Measurements from ENCODE around the gene CACFD1.

Gene CACFD1

DNA sequence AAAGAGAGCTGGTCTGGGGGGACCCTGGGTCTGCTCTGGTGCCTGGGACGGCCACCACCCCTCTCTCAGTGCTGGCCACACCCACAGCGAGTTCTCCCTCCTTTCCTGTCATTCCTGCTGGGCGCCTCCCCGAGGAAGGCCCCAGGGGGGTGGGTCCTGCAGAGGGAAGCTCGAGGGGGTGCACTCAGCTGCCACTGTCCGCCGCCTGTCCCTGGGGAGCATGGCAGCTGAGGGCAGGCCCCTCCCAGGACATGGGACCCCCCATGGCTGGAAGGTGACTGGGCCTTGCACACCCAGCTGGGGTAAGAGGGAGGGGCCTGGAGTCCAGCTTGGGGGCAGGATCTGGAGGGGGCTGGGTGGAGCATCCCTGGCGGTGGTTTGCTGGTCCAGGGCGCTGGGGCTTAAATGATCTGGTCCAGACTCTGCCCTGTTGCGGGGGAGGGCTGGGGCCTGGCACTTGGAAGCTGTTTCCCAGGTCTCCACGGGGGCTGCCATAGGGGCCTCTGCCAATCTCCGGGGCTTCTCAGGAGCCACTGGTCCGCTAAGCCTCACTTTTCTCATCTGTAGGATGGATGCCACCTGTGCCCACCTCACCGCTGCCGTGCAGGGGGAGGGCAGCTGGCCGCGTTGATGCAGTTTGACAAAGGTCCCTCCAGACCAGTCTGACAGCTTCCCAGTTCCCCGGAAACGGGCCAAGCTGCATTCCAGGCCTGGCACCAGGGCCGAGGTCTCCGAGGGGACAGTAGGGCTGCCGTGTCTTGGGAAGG, 25.1 kb downstream of the CACFD1 start:
- no peak for DNase-seq (ENCODE audit: low read depth)
- H3K4me3 ChIP-seq (ENCODE audit: control insufficient read depth, low read depth, low read length), result no peak overlapping the region
- TF ChIP-seq, protein P1, sequence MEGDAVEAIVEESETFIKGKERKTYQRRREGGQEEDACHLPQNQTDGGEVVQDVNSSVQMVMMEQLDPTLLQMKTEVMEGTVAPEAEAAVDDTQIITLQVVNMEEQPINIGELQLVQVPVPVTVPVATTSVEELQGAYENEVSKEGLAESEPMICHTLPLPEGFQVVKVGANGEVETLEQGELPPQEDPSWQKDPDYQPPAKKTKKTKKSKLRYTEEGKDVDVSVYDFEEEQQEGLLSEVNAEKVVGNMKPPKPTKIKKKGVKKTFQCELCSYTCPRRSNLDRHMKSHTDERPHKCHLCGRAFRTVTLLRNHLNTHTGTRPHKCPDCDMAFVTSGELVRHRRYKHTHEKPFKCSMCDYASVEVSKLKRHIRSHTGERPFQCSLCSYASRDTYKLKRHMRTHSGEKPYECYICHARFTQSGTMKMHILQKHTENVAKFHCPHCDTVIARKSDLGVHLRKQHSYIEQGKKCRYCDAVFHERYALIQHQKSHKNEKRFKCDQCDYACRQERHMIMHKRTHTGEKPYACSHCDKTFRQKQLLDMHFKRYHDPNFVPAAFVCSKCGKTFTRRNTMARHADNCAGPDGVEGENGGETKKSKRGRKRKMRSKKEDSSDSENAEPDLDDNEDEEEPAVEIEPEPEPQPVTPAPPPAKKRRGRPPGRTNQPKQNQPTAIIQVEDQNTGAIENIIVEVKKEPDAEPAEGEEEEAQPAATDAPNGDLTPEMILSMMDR (IDR thresholded peaks at IDR 0.05; ENCODE audit: control insufficient read depth, insufficient read depth, low read depth, low read length, missing control alignments), result no peak

DNA sequence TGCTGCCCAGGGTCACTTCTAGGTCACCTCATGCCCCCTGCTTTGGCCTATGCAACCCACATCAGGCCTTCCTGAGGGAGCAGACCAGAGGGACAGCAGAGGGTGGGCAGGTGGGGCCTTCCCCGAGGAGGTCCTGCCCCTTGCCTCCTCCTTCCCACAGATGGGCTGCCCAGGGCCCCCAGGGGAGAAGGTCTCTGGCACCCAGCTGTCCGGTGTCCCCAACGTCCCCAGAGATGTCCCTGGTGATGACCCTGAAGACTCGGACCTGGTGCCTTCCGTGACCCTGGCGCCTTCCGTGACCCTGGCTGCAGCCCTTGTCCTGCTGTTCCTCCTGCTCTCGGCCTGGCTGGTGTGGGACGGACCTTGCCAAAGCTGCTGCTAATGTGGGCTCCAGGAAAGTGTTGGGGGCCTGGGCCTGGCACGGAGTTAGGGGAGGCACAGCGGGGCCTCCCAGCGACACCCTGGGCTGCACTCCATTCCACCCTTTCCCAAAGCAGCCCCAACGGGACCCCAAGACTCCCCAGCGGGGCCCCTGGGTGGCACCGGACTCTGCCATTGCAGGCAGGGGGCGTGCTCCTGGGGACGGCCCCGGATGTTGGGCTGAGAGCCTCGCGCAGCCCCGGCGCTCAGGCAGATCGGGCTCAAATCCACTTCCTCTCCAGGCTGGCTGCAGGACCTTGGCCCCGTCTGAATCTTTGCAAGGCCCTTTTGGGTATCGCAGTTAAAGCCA, 25.9 kb downstream of the CACFD1 start:
- no peak overlapping the region for H3K4me3 ChIP-seq (ENCODE audit: control insufficient read depth, low read depth, low read length)
- TF ChIP-seq, protein P1 (IDR thresholded peaks at IDR 0.05; ENCODE audit: control insufficient read depth, insufficient read depth, low read depth, low read length, missing control alignments), result no peak
- DNase-seq (ENCODE audit: low read depth), result no peak

DNA sequence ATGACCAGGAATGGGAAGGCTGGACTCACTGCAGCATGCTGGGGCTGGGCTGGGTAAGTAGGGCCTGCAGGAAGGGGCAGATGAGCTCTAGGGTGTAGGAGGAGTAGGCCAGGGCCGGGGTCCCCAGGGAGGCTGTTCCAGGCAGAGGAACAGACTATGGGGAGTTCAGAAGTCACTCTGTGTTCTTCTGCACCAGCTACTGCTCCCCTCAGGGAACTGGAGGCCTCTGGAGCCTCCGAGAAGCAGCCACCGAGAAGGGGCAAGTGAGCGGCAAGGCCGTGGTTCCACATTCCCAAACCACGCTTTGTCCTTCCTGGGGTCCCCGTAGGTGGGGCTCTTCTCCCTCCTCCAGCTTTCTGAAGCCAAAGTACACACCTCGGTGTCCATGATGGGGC, 27.6 kb downstream of the CACFD1 start:
- H3K4me3 ChIP-seq (ENCODE audit: control insufficient read depth, low read depth, low read length), result no peak overlapping the region
- TF ChIP-seq, protein P1 (IDR thresholded peaks at IDR 0.05; ENCODE audit: control insufficient read depth, insufficient read depth, low read depth, low read length, missing control alignments), result no peak
- DNase-seq (ENCODE audit: low read depth), result no peak

DNA sequence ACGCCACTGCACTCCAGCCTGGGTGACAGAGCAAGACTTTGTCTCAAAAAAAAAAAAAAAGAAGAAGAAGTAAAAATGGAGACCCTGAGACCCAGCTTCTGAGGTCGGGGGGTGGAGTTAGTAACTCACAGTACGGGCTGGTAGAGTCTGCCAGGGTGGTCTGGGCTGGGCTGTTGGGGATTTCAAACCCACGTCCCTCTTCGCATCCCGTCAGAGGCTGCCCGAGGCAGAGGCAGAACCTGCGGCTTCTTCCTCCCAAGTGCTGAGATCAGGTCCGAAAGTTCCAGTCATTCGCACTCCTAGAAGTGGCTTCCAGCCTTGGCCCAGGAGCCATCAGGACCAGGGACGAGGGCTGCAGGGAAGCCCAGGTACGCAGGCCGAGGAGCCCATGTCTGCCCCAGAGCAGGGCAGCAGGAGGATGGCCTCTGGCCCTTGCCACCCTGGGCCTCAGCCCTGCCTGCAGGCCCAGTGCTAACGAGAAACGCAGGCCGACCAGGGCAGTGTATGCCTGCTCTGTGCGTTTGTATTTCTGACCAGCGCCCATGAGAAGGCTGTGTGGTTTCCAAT, 29.0 kb downstream of the CACFD1 start:
- TF ChIP-seq, protein P1 (IDR thresholded peaks at IDR 0.05; ENCODE audit: control insufficient read depth, insufficient read depth, low read depth, low read length, missing control alignments), result no peak
- H3K4me3 ChIP-seq (ENCODE audit: control insufficient read depth, low read depth, low read length), result no peak overlapping the region
- no peak for DNase-seq (ENCODE audit: low read depth)

DNA sequence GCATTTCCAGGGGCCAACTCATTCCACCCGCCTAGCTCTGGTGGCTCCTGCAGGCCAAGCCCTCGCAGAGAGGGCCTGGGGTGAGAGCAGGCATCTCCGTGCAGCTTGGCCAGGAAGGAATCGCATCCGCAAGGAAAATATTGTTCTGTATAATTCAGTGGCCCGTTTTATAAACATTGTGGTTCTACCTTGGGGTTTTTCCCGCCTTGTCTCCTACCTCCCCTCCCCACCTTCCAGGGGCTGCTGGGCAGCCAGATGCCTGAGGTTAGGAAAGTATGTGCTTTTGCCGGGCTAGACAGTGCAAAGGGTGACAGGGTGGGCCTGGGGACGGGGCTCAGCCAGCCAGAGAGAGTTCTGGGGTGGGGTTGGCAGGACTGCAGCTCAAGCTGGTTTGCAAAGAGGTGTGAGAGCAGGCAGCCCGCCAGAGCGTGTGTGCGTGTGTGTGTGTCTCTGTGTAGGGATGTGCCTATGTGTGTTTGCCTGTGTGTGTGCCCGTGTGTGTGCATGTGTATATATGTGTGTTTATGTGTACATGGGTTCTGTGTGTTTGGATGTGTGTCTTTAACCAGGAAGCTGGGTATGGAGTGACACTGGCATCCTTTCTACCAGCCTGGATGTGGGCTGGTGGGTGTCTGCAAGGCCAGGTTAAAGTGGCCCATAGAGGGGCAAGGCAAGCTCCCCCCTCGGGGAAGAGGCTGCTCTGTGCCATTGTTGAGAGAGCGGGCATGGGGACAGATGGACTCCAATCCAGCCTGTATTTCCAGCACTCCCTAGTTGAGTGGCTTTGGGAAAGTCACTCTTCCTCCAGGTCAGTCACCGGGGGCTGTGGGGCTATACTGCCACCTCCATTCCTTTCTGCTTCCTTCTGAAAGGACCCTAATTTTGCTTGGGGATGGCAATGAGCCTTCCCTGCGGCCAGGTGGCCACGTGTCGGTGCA, 29.7 kb downstream of the CACFD1 start:
- DNase-seq (ENCODE audit: low read depth), result no peak
- TF ChIP-seq, protein P1 (IDR thresholded peaks at IDR 0.05; ENCODE audit: control insufficient read depth, insufficient read depth, low read depth, low read length, missing control alignments), result no peak

DNA sequence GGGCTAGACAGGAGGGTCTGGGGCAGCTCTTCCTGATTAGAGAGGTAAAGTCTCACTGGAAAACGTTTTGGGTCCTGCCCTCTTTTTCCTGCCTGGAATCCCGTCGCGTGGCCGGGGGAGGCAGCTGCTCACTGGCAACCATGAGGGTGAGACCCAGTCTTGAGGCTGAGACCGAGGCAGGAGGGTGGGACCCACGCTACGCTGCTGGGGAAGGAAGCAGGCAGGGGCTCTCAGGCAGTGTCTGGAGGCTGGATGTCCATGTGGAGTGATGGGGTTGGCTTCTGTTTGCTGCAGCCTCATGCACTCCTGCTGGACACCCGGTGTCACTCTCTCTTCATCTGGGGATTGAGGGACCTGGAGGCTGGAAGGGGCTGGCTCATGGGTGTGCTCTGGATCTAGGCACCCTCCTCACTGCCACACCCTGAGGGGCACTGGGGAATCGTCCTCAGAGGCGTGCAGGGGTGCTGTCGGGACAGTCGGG, 30.5 kb downstream of the CACFD1 start:
- TF ChIP-seq, protein P1 (IDR thresholded peaks at IDR 0.05; ENCODE audit: control insufficient read depth, insufficient read depth, low read depth, low read length, missing control alignments), result no peak
- DNase-seq (ENCODE audit: low read depth), result no peak
- no peak overlapping the region for H3K4me3 ChIP-seq (ENCODE audit: control insufficient read depth, low read depth, low read length)

More for the DNA sequence above, 29.7 kb downstream of the CACFD1 start:
- H3K4me3 ChIP-seq (ENCODE audit: control insufficient read depth, low read depth, low read length), result no peak overlapping the region

Data from AG09309 (cell line).